Naive thymus-derived CD8-positive, alpha-beta T cell (primary cell): ENCODE results near the gene CTIF. TPM values are rescaled to one million over a fixed set of nuclear protein-coding genes. Genes with fewer than 3 reads are reported as not detected.
"Not testable (repeated sequence)": the region's sequence is repeated elsewhere in the genome, so short reads cannot be mapped to it uniquely, and the experiment has no call there.

Source experiments
- ATAC-seq, 2 donors: fragments of 150-1000 bp; cut with Tn5 transposase in 1 of 2; sonication (Bioruptor Pico), chemical (Tn5 transposase) in 1 of 2; 1 replicate in 1 of 2; 2 replicates in 1 of 2; pipeline ENCODE4 v1.10.0; 2021; ENCODE audit warnings: mild to moderate bottlenecking in 2 of 2, moderate library complexity in 2 of 2
- POLR2A ChIA-PET: fragments of 350-600 bp; sonication (Branson Sonifier 250); formaldehyde crosslinking; loops from one replicate; lab custom pipeline; 2021; ENCODE audit warnings: antibody characterized with exemption; lab: Charles Lee
- DNase-seq, 10 donors: peaks; one replicate each; pipeline versions ENCODE4 v3.0.0 to v3.0.0-alpha.2; 2020 to 2022
- H3K27ac Mint-ChIP-seq, 10 donors: one replicate each; pipeline ENCODE4 v1.8.0; 2020 to 2022; ENCODE audit warnings: mild to moderate bottlenecking in 10 of 10, mixed read lengths in 10 of 10, moderate library complexity in 4 of 10, inconsistent platforms in 1 of 10
- H3K27me3 Mint-ChIP-seq, 5 donors: one replicate each; pipeline ENCODE4 v1.8.0; 2021 to 2022; ENCODE audit warnings: mixed read lengths in 5 of 5
- H3K36me3 Mint-ChIP-seq, 3 donors: one replicate each; pipeline ENCODE4 v1.8.0; 2020 to 2022; ENCODE audit warnings: mixed read lengths in 3 of 3, mild to moderate bottlenecking in 2 of 3, inconsistent platforms in 1 of 3
- H3K4me1 Mint-ChIP-seq, 4 donors: one replicate each; pipeline ENCODE4 v1.8.0; 2021 to 2022; ENCODE audit warnings: mixed read lengths in 4 of 4
- H3K4me3 Mint-ChIP-seq, 10 donors: one replicate each; pipeline ENCODE4 v1.8.0; 2020 to 2022; ENCODE audit warnings: mild to moderate bottlenecking in 10 of 10, mixed read lengths in 10 of 10, moderate library complexity in 6 of 10, inconsistent platforms in 1 of 10
- H3K9me3 Mint-ChIP-seq, 9 donors: one replicate each; pipeline ENCODE4 v1.8.0; 2020 to 2022; ENCODE audit warnings: mixed read lengths in 9 of 9, mild to moderate bottlenecking in 3 of 9, inconsistent platforms in 1 of 9, moderate library complexity in 1 of 9
- polyA plus RNA-seq, 3 donors: library from polyadenylated mRNA; unstranded; fragments of 300-500 nt; fragmentation: Illumina TruSeq; gene quantifications; one replicate each; pipeline ENCODE4 v1.2.3, GENCODE V29; 2021
- total RNA-seq, 8 experiments: library from RNA in 2 of 8; stranded (reverse) in 2 of 8; gene quantifications; one replicate each; pipeline ENCODE4 v1.2.3 and lab custom pipeline; 2021 to 2026

The CTIF gene
- 1 to 10 TPM; 2.0 to 3.4 TPM for total RNA-seq
- polyA plus RNA-seq = under 1 TPM in 1 of 3 donors, not detected in 2; 0.06 TPM
- total RNA-seq (lab: John Stamatoyannopoulos, UW) = 0 to 3.5 (median 2.4) reads per million in 6 experiments

GRCh38 chr18:48538531-48539405 is at the start of gene CTIF:
Gene CTIF (plus strand): TSS chr18:48539031. CDS start chr18:48619566, 80,535 bp downstream.
- peak within 1 kb of the TSS; percentile 81 to 94 (median 88) for H3K4me3 Mint-ChIP-seq
- ATAC-seq (peak; percentile 59 to 68), DNase-seq (peak; percentile 21 to 74 (median 37))
- POLR2A ChIA-PET = no interaction called here
- H3K36me3 Mint-ChIP-seq = no peaks in the 10 kb centered on the region
- peaks cover 2 to 34% (median 10%) of the 10 kb centered on the region in 5 donors for H3K27me3 Mint-ChIP-seq
- H3K4me1 Mint-ChIP-seq = peaks cover 3 to 15% (median 10%) of the 10 kb centered on the region in 4 donors
- H3K27ac Mint-ChIP-seq = peak within 1 kb of the TSS in 5 of 10 donors; percentile 5 to 76 (median 66)
- no peaks in the 10 kb centered on the region for H3K9me3 Mint-ChIP-seq

- DNase-seq (no peak), ATAC-seq (no peak)
- H3K9me3 Mint-ChIP-seq = peaks cover 0 to 12% (median 0%) of the 10 kb centered on the region in 9 donors
- peaks cover 0 to 5% (median under 1%) of the 10 kb centered on the region in 4 donors for H3K4me1 Mint-ChIP-seq
- H3K36me3 Mint-ChIP-seq = peaks cover 0 to 8% (median 0%) of the 10 kb centered on the region in 3 donors
- H3K4me3 Mint-ChIP-seq = no peak overlapping the region
- POLR2A ChIA-PET = no interaction called here
- H3K27me3 Mint-ChIP-seq = peaks cover 28 to 55% (median 37%) of the 10 kb centered on the region in 5 donors
- no peak overlapping the region for H3K27ac Mint-ChIP-seq
Observed at GRCh38 chr18:48490641-48491293, 48.1 kb upstream of the CTIF start.

DNA sequence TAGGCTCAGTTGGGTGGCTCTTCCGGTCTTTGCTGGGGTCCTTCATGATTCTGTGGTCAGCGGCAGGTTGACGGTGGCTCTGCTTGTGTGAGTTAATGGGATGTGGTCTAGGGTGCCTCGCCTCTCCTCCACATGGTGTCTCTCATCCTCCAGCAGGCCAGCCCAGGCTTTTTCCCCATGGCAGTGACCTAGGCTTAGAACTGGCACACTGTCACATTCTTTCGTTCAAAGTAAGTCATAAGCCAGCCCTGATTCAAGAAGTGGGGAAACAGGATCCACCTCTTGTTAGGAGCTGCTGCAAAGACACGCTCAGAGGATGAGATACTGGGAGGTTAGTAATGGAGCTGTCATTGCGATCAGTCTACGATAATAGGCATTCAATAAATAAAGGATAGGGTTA is 46.0 kb upstream of the CTIF start:
- H3K4me3 Mint-ChIP-seq = no peak overlapping the region
- POLR2A ChIA-PET = no interaction called here
- DNase-seq (no peak), ATAC-seq (no peak)
- H3K4me1 Mint-ChIP-seq = peaks cover 0 to 5% (median under 1%) of the 10 kb centered on the region in 4 donors
- peaks cover 32 to 62% (median 48%) of the 10 kb centered on the region in 5 donors for H3K27me3 Mint-ChIP-seq
- no peak overlapping the region for H3K27ac Mint-ChIP-seq
- H3K9me3 Mint-ChIP-seq = peaks cover 0 to 28% (median 10%) of the 10 kb centered on the region in 9 donors
- peaks cover 0 to 15% (median 0%) of the 10 kb centered on the region in 3 donors for H3K36me3 Mint-ChIP-seq

DNA sequence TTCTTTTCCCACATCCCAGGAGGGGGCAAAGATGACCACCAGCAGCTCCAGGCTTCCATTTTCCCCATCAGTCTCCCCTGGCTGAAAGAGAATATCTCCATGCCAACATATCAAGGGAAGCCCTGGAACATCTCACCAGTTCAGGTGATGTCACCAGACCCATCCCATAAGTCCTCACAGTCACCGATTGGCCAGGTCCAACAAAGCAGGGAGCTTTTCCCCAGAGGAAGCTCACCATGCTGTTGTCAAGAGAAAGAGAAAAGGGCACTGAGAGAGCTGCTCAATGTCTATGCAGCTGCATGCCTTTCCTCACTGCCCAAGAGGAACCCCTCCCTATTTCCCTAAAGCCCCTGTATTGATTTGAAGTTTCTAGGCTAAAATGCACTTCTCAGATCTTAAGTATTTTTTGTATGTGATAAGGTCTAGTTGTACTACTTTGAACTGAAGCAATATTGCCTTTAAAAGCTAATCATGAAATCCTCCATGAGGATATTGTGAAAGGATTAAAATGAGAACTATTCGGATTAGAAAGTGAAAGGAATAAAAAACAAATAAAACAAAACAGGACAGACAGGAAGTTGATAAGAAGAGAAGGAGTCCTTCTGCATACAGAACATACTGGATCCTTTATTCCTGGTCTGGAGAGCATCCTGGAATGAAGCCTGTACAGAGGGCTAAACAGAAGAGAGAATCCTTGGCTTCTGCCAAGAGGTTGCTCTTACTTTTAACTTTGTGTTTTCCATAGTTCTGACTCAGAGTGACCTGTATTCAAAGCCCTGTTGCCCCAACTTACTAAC is 45.2 kb upstream of the CTIF start:
- Mint-ChIP-seq H3K9me3 (peaks cover 0 to 33% (median 15%) of the 10 kb centered on the region in 9 donors), H3K36me3 (peaks cover 0 to 18% (median 0%) of the 10 kb centered on the region in 3 donors), H3K4me1 (peaks cover 0 to 5% (median under 1%) of the 10 kb centered on the region in 4 donors), H3K27ac (no peak overlapping the region), H3K4me3 (peak overlapping the region in 1 of 10 donors; percentile 5), H3K27me3 (peaks cover 30 to 63% (median 52%) of the 10 kb centered on the region in 5 donors)
- DNase-seq (no peak), ATAC-seq (no peak)
- POLR2A ChIA-PET = no interaction called here

- POLR2A ChIA-PET = no interaction called here
- Mint-ChIP-seq H3K27ac (peak overlapping the region in 1 of 10 donors; percentile 15), H3K27me3 (peaks cover 25 to 45% (median 32%) of the 10 kb centered on the region in 5 donors), H3K4me3 (no peak overlapping the region), H3K36me3 (peaks cover 0 to 15% (median 0%) of the 10 kb centered on the region in 3 donors), H3K4me1 (peaks cover 0 to 5% (median under 1%) of the 10 kb centered on the region in 4 donors), H3K9me3 (peaks cover 0 to 26% (median 15%) of the 10 kb centered on the region in 9 donors)
- no peak for DNase-seq
- ATAC-seq = no peak
Observed at GRCh38 chr18:48497863-48498262, 41.0 kb upstream of the CTIF start.

DNA sequence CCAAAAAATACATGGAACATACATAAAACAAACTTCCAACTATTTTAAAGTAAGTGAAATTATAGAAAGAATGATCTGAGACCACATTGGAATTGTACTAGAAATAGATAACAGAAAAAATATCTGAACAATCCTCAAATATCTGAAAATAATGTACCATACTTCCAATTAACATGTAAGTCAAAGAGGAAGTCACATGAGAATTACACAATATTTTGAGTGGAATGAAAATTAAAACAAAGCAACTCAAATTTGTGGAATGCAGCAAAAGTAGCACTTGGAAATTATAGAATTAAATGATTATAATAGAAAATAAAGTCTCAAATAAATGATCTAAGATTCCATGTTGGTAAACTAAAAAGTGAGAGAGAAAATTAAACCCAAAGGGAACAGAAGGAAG is 38.3 kb upstream of the CTIF start:
- DNase-seq = no peak

GRCh38 chr18:48502906-48503305 is 35.9 kb upstream of the CTIF start:
- peaks cover 25 to 48% (median 29%) of the 10 kb centered on the region in 5 donors for H3K27me3 Mint-ChIP-seq
- no peak overlapping the region for H3K4me3 Mint-ChIP-seq
- DNase-seq (no peak), ATAC-seq (no peak)
- H3K4me1 Mint-ChIP-seq = no peaks in the 10 kb centered on the region
- peaks cover 15 to 53% (median 29%) of the 10 kb centered on the region in 9 donors for H3K9me3 Mint-ChIP-seq
- POLR2A ChIA-PET = no interaction called here
- peaks cover 0 to 51% (median 6%) of the 10 kb centered on the region in 3 donors for H3K36me3 Mint-ChIP-seq
- H3K27ac Mint-ChIP-seq = no peak overlapping the region

More for the DNA sequence above, 38.3 kb upstream of the CTIF start:
- ATAC-seq = no peak
- Mint-ChIP-seq H3K27me3 (peaks cover 16 to 33% (median 26%) of the 10 kb centered on the region in 5 donors), H3K4me3 (no peak overlapping the region), H3K9me3 (peaks cover 4 to 46% (median 28%) of the 10 kb centered on the region in 9 donors), H3K27ac (no peak overlapping the region), H3K36me3 (peaks cover 0 to 36% (median 0%) of the 10 kb centered on the region in 3 donors), H3K4me1 (no peaks in the 10 kb centered on the region)
- POLR2A ChIA-PET = no interaction called here

DNA sequence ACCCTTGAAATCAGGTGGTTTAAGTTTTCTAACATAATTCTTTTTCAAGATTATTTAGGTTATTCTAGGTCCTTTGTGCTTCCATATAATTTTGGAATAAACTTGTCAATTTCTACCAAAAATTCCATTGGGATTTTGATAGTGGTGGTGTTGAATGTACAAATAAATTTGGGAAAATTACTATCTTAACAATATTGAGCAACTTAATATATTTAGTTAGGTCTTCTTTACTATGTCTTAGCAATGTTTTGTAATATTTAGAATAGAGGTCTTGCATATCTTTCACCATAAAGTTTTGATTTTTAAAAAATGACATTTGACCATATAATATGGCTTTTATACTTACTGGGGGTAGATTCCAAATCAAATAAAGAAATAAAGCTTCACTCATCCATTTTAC is 34.0 kb upstream of the CTIF start:
- POLR2A ChIA-PET = no interaction called here
- no peak for ATAC-seq
- no peak overlapping the region for H3K4me3 Mint-ChIP-seq
- no peak for DNase-seq
- H3K27ac Mint-ChIP-seq = no peak overlapping the region
- H3K36me3 Mint-ChIP-seq = peaks cover 0 to 52% (median 6%) of the 10 kb centered on the region in 3 donors
- peaks cover 16 to 53% (median 32%) of the 10 kb centered on the region in 9 donors for H3K9me3 Mint-ChIP-seq
- no peaks in the 10 kb centered on the region for H3K4me1 Mint-ChIP-seq
- H3K27me3 Mint-ChIP-seq = peaks cover 20 to 49% (median 27%) of the 10 kb centered on the region in 5 donors

GRCh38 chr18:48506983-48507568 is 31.8 kb upstream of the CTIF start:
- ATAC-seq, H3K4me1 Mint-ChIP-seq, H3K4me3 Mint-ChIP-seq, POLR2A ChIA-PET, DNase-seq: not testable (repeated sequence)
- peaks cover 0 to 52% (median 6%) of the 10 kb centered on the region in 3 donors for H3K36me3 Mint-ChIP-seq
- peaks cover 16 to 53% (median 32%) of the 10 kb centered on the region in 9 donors for H3K9me3 Mint-ChIP-seq
- peak overlapping the region in 1 of 10 donors; percentile 44 for H3K27ac Mint-ChIP-seq
- peaks cover 17 to 49% (median 24%) of the 10 kb centered on the region in 5 donors for H3K27me3 Mint-ChIP-seq

DNA sequence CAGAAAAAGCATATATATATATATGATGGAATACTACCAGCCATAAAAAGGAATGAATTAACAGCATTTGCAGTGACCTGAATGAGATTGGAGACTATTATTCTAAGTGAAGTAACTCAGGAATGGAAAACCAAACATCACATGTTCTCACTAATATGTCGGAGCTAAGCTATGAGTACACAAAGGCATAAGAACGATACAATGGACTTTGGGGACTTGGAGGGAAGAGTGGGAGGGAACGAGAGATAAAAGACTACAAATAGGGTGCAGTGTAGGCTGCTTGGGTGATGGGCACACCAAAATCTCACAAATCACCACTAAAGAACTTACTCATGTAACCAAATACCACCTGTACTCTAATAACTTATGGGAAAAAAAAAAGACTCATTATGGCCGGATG is 26.3 kb upstream of the CTIF start:
- POLR2A ChIA-PET = not testable (repeated sequence)
- Mint-ChIP-seq H3K9me3 (peaks cover 0 to 12% (median 7%) of the 10 kb centered on the region in 9 donors), H3K27me3 (peaks cover 15 to 54% (median 30%) of the 10 kb centered on the region in 5 donors)

DNA sequence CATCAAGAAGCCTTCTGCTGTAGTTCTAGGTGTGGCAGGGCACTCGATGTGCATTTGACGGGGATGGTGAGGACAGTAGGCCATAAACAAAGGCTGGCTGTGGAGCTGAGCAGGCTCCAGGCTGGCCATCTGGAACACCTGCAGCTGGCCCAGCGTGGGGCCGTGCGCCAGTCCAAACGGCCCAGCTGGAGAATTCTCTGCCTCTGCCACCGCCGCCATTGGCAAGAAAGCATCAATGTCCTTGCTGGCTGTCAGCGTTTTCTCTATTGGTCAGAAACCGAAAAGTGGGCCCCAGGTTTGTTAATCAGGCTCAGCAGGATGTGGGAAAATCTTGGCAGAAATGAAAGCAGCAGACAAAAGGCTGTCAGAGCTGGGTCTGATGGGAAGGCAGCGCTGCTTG is 24.0 kb upstream of the CTIF start:
- no peak for DNase-seq
- POLR2A ChIA-PET = no interaction called here
- Mint-ChIP-seq H3K27ac (no peak overlapping the region), H3K27me3 (peaks cover 13 to 58% (median 33%) of the 10 kb centered on the region in 5 donors), H3K9me3 (no peaks in the 10 kb centered on the region), H3K36me3 (no peaks in the 10 kb centered on the region), H3K4me1 (no peaks in the 10 kb centered on the region), H3K4me3 (no peak overlapping the region)
- no peak for ATAC-seq

More for the DNA sequence above, 26.3 kb upstream of the CTIF start:
- not testable (repeated sequence) for H3K4me1 Mint-ChIP-seq, H3K36me3 Mint-ChIP-seq, H3K27ac Mint-ChIP-seq, H3K4me3 Mint-ChIP-seq, ATAC-seq, DNase-seq
